Measurements from ENCODE around the gene CTDSP1. TPM values are rescaled to one million over a fixed set of nuclear protein-coding genes. Genes with fewer than 3 reads are reported as not detected.
A peak's percentile ranks its signal among the peaks of the same experiment; 100 is the strongest.

The CTDSP1 gene
- polyA plus RNA-seq, 1 donor = 95.5 TPM

GRCh38 chr2:218382785-218383184 lies 16.9 kb upstream of the CTDSP1 start:
- no peak for DNase-seq (ENCODE audit: low read depth)

- no peak for DNase-seq (ENCODE audit: low read depth)
Observed at GRCh38 chr2:218383892-218384519, 15.7 kb upstream of the CTDSP1 start.

- DNase-seq (ENCODE audit: low read depth) = no peak
Observed at GRCh38 chr2:218384975-218385374, 14.7 kb upstream of the CTDSP1 start.

DNA sequence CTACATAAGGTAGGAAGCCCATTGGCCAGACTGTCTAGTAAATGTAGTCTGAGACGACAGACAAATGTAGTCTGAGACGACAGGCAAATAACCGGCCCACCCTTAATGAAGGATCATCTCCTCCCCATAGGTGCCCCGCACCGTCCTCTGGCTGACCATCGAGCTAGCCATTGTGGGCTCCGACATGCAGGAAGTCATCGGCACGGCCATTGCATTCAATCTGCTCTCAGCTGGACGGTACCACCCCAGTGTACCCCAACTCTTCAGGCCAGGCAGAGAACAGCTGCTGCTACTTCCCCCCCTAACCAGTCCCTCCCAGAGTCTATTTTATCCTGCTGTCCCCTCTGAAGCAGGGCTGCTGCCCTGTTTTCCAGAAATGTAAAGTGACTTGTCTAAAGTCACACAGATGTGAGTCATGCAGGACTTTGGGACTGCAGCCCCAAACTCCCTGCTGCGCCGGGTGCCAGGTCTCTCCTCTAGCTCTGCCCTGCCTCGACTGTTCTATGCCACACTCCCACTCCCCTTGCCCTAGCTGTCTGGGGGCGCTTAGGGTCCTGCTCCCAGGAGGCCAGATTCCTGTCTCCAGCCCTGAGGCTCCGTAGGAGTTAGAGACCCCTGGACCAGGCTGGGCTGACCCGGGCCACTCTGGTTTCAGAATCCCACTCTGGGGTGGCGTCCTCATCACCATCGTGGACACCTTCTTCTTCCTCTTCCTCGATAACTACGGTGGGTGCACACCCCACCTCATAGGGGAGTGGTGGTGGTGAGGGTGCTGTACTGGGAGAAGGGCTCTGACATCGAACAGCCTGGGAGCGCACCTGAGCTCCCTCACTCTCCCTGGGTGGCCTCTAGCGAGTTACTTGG lies 12.9 kb upstream of the CTDSP1 start:
- no peak for DNase-seq (ENCODE audit: low read depth)

GRCh38 chr2:218387369-218388194 lies 12.1 kb upstream of the CTDSP1 start:
- no peak for DNase-seq (ENCODE audit: low read depth)

GRCh38 chr2:218389333-218390150 lies 10.1 kb upstream of the CTDSP1 start:
- DNase-seq (ENCODE audit: low read depth) = no peak

GRCh38 chr2:218391202-218391601 lies 8.5 kb upstream of the CTDSP1 start:
- no peak for DNase-seq (ENCODE audit: low read depth)

DNA sequence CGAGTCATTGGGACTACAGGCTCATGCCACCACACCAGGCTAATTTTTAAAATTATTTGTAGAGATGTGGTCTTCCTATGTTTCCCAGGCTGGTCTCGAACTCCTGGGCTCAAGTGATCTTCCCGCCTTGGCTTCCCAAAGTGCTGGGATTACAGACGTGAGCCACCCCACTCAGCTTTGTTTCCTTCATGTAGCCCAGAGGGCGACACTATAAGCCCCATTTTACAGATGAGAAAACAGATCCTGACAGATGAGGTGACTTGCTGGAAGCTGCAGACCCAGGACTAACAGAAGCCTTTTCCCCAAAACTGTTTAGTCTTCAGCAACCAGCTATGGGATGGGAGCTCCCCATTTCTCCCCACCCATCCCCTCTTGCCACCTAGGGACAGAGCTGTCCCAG lies 7.2 kb upstream of the CTDSP1 start:
- DNase-seq (ENCODE audit: low read depth) = no peak

DNA sequence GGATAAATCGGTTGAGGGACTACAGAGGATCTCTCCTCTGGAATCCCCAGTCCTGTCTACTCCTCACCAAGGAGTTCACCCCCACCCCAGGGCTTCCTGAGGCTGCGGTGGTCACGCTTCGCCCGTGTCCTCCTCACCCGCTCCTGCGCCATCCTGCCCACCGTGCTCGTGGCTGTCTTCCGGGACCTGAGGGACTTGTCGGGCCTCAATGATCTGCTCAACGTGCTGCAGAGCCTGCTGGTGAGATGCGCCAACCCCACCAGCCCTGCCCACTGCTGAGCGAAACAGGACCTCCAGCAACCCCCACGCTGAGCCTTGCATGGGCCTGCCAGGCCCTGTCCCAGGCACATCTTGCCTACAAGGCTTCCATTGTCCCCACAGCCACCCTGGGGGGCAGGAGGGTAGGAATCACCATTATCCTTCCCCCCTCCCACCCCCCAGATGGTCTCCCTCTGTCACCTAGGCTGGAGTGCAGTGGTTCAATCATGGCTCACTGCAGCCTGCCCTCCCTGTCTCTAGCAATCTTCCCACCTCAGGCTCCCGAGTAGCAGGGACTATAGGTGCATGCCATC lies 6.7 kb upstream of the CTDSP1 start:
- no peak for DNase-seq (ENCODE audit: low read depth)

DNA sequence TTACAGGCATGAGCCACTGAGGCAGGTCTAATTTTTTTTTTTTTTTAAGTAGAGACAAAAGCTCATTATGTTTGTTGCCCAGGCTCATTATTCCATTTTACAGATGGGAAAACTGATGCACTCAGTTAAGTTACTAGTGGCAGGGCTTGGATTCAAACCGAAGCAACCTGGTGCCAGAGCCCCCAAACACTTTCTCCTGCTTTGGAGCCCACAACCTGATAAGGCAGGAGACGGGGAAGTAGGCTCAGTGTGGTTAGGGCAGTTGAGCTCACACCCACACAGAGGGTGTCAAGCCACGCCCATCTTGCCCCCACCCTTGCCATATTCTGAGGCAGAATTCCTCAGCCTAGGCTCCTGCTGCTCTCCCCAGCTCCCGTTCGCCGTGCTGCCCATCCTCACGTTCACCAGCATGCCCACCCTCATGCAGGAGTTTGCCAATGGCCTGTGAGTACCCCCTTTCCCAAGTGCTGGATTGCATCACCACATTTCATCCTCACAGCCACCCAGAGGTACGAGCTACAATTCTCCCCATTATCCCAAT lies 5.8 kb upstream of the CTDSP1 start:
- no peak for DNase-seq (ENCODE audit: low read depth)

- no peak for DNase-seq (ENCODE audit: low read depth)
Observed at GRCh38 chr2:218394298-218395089, 5.2 kb upstream of the CTDSP1 start.

DNA sequence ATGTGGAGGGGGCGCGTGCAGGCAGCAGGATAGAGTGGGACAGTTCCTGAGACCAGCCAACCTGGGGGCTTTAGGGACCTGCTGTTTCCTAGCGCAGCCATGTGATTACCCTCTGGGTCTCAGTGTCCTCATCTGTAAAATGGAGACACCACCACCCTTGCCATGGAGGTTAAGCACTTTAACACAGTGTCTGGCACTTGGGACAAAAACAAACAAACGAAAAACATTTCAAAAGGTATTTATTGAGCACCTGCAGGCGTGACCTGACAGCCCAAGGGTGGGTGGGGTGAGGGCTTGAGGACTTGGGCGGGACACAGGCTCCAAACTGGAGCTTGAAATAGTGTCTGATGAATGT lies 4.6 kb upstream of the CTDSP1 start:
- no peak for DNase-seq (ENCODE audit: low read depth)

DNA sequence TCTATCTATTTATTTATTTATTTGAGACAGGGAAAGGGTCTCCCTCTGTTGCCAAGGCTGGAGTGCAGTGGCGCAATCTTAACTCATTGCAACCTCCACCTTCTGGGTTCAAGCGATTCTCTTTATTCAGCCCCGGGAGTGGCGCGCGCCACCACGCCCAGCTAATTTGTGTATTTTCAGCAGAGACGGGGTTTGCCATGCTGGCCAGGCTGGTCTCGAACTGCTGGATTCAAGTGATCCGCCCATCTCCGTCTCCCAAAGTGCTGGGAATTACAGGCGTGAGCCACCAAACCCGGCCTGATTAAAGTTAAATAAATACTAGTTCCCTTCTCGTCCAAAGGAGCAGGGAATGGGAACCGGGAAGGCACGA lies 4.2 kb upstream of the CTDSP1 start:
- no peak for DNase-seq (ENCODE audit: low read depth)

DNA sequence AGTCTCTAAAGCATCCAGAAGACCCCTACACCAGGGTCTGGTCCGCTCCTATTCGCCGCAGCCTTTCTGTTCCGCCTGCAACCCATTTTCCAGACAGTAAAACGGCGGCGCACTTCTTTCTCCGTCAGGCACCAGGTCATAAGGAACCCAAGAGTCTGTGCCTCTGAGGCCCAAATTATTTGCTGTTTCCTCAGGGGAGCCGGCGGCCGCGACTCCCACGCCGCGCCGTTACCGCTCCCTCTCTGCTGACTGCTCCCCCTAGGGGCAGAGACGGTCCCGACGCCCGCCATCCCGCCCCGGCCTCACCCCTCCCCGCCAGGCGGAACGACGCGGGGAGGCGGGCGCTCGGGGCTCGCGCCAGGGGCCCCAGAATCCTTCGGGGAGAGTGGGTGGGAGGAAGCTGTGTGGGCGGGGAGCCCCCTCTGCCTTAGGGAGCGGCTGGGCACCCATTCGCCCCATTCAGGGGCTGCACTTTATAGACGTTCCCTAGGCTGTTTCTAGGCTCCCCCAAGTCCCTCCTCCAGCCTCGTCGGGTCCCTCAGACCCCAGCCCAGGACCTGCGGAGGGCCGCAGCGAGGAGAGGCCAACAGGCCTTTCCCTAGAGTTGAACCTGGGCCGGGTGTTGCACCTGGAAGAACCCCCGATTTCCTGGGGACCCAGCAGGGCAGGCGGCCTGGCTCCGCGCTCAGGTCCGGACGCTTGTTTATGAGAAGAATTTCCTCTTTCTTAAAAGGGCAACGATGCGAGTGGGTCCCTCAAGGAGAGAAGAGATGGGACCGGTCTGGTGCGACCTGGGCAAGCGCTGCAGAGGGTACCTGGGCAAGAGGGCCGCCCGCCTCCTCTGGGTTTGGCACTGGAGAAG lies 3.6 kb upstream of the CTDSP1 start:
- peak; percentile 77 for DNase-seq (ENCODE audit: low read depth)

GRCh38 chr2:218396688-218397462 lies 2.8 kb upstream of the CTDSP1 start:
- DNase-seq (ENCODE audit: low read depth) = no peak

- DNase-seq (ENCODE audit: low read depth) = no peak
Observed at GRCh38 chr2:218397463-218397819, 2.2 kb upstream of the CTDSP1 start.

DNA sequence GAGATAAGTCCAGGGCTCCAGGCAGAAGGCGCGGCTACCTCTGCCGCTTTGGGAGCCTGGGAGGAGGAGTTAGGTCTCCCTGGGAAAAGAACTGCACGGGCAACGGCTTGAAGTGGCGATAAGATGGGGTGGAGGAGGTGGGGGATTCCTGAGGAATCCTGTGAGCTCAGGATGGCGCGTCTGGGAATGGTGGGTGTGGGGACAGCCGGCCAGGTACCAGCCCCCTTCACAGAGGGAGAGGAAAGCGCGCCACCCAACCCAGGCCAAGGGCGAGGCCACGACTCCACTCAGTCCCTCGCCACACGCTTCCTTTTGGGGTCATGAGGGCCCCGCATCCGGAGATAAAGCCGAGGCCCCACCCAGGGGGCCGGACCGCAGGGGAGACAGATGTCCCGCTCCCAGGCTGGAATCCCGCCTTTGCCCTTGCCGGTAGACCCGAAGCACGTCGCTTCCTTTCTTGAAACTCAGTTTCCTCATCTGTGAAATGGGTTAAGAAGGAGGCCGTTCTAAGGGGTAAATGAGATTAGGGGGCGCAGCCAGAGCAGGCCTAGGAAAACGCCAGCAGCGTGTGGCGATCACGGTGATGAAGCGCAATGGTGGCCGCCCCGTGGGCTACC lies 1.7 kb upstream of the CTDSP1 start:
- DNase-seq (ENCODE audit: low read depth) = no peak
